ENCODE data around the gene KCTD16. TPM values are rescaled to one million over a fixed set of nuclear protein-coding genes. Genes with fewer than 3 reads are reported as not detected.

KCTD16 gene
- total and polyA plus RNA-seq, 4 donors, result 5.1 to 30.8 (median 7.3) TPM

Small RNA genes within 50 kb of the gene (small RNA-seq; reads per million reads assigned to genes)
- not detected for gene CKS1BP5 (ENCODE audit: low replicate concordance)
- not detected for gene RN7SL87P (ENCODE audit: low replicate concordance)

Other genes starting within 250 kb of the KCTD16 start
- gene YIPF5, start 214 bp upstream of the KCTD16 start, total RNA-seq, result 10 to 100 TPM; 76.1 to 82.1 TPM
- 10 to 100 TPM; 37.5 to 39.0 TPM for gene YIPF5, start 214 bp upstream of the KCTD16 start, polyA plus RNA-seq (ENCODE audit: insufficient read length in 2 of 2)

Data from spinal cord (tissue), 4 donors.